Pons (tissue), 1 donor: ENCODE data around the gene CEP83.
"Not testable (repeated sequence)": the region's sequence is repeated elsewhere in the genome, so short reads cannot be mapped to it uniquely, and the experiment has no call there.

Source experiments
- DNase-seq: peaks from one replicate; pipeline ENCODE4 v3.0.0-alpha.2; 2016; ENCODE audit warnings: low spot score

CEP83 gene

GRCh38 chr12:94459728-94460615, at the start of gene CEP83:
Gene CEP83, minus strand, starts transcription at chr12:94459867. Its CDS starts 47,377 bp downstream, at chr12:94412490.
- peak; percentile 94 for DNase-seq

- no peak for DNase-seq
These were observed 49.6 kb upstream of the CEP83 start for GRCh38 chr12:94509317-94509716.

- DNase-seq = no peak
These were observed 47.8 kb upstream of the CEP83 start for GRCh38 chr12:94507455-94507854.

DNA sequence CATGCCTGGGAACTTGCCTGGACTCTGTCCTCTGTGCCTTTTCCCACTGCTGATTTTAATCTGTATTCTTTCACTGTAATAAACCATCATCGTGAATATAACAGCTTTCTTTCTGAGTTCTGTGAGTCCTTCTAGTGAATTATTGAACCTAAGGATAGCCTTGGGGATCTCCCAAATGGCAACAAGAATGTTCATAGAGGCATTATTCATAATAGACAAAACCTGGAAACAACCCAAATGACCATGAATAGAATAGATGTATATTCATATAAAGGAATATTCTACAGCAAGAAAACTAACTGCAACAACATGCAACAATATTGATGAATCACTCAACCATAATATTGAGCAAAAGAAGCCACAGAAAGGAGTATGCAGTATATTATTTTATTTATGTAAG, 44.7 kb upstream of the CEP83 start:
- DNase-seq = no peak

- no peak for DNase-seq
These were observed 44.0 kb upstream of the CEP83 start for GRCh38 chr12:94503619-94504018.

GRCh38 chr12:94500831-94501567, 41.3 kb upstream of the CEP83 start:
- no peak for DNase-seq

DNA sequence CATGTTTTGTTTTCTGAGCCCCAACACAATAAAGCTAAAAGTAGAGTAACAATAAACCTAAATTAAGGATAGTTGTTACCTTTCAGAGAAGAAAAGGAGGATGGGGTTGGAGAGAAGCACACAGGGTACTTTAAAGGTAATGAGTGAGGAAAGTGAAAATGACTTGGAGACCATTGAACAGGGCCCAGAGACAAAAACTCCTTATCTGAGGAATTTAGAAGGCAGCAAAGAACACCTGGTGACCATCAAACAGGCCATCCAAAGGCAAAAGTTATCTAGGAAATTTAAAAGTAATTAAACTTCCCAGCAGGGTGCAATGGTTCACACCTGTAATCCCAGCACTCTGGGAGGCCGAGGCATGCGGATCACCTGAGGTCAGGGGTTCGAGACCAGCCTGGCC, 39.0 kb upstream of the CEP83 start:
- DNase-seq = no peak

- no peak for DNase-seq
These were observed 38.4 kb upstream of the CEP83 start for GRCh38 chr12:94498073-94498472.

GRCh38 chr12:94495445-94496115, 35.9 kb upstream of the CEP83 start:
- no peak for DNase-seq

GRCh38 chr12:94491489-94491888, 31.8 kb upstream of the CEP83 start:
- DNase-seq = no peak

DNA sequence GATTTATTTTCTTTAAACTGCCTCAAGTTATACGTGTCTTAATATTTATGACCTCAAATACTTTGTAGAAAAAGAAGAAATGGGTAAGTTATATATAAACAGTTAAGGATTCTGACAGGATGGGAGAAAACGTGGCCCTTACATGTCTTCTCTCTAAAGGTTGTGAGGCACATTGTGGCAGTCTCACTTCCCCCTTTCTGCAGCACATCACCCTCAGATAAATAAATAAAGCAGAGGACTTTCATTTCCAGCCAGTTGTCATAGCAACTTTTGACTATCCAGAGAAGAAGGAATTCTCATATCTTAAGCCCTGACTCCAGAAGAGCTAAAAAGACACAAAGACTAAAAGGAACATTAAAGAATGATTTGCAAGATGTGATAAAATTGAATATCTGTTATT, 28.8 kb upstream of the CEP83 start:
- DNase-seq = peak; percentile 37

GRCh38 chr12:94481734-94482133, 22.1 kb upstream of the CEP83 start:
- no peak for DNase-seq

DNA sequence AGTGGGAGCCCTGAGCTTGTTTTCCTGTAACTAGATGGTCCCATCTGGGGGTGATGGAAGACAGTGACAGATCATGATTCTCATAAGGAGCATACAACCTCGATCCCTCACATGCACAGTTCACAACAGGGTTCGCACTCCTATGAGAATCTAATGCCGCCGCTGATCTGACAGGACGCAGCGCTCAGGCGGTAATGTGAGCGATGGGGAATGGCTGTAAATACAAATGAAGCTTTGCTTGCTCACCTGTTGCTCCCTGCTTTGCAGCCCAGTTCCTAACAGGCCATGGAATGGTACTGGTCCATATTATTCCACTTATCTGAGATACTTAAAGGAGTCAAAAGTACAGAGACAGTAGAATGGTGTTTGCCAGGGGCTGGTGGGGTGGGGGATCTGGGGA, 9.9 kb upstream of the CEP83 start:
- DNase-seq = no peak

- DNase-seq = peak; percentile 37
These were observed 921 bp upstream of the CEP83 start for GRCh38 chr12:94460616-94460959.

DNA sequence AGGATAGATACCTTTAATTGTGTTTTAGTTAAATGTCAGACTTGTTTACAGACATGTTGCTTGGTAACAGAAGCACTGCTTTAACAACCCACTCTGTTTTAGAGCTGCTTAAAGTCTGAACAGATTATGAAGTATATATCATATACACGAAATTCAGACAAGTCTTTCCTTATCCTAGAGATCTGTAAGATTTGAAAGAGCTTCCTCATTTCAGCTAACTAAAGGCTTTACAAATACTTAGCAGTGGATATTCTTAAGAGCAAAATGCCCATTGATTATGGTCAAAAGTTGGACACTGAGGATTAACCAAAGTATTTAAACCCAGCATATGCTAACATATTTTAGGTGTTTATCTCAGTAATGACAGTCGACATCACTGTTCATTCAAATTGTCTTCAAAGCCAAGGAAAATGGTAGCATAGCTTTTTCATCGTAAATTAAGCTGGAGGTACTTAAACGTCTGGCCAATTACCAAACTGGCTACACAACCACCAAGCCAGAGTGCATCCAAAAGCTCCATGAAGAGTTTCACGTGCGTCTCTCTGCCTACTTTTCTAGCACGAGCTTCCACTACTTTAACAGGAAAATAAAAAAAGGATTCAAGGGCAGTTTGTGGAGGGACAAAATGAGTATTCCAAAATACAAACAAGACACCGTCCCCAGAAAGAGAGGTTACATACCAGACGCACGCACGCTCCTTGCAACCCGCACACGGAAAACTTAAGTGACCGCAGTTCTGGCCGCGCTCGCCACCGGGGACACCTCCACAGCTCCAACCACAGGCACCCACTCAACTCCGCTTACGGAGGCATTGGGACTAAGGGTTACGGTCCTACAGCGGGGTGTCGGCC, 565 bp downstream of the CEP83 start:
- DNase-seq = peak; percentile 22

GRCh38 chr12:94457311-94457710, 2.4 kb downstream of the CEP83 start:
- no peak for DNase-seq

GRCh38 chr12:94454318-94454717, 5.3 kb downstream of the CEP83 start:
- DNase-seq = not testable (repeated sequence)

- no peak for DNase-seq
These were observed 14.0 kb downstream of the CEP83 start for GRCh38 chr12:94445662-94446061.

DNA sequence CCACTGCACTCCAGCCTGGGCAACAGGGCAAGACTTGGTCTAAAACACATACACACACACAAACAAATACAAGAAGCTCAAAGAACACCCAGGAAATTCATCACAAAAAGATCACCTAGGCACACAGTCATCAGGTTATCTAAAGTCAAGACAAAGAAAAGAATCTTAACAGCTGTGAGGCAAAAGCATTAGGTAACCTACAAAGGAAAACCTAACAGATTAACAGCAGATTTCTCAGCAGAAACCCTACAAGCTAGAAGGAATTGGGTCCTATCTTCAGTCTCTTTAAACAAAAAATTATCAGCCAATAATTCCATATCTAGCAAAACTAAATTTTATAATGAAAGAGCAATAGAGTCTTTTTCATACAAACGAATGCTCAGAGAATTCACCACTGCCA, 22.4 kb downstream of the CEP83 start:
- DNase-seq = no peak

GRCh38 chr12:94435511-94435927, 24.1 kb downstream of the CEP83 start:
- DNase-seq = peak; percentile 31

DNA sequence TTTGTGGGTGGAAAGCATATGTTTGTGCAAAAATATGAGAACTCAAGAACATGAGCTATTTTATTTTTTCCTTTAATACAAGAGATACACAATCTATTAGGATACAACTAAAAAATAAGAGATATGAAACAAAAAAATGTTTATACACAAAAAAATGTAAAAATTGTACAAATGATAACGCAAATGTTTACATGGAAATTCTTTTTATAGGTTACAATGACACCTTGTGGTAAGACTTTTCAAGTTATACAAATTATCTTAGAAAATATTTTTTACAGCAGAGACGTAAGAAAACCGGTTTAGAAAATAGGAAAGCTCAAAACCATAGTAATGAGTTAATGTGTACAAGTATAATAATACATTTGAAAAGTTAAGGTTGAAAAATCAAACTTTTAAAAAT, 25.5 kb downstream of the CEP83 start:
- DNase-seq = no peak

DNA sequence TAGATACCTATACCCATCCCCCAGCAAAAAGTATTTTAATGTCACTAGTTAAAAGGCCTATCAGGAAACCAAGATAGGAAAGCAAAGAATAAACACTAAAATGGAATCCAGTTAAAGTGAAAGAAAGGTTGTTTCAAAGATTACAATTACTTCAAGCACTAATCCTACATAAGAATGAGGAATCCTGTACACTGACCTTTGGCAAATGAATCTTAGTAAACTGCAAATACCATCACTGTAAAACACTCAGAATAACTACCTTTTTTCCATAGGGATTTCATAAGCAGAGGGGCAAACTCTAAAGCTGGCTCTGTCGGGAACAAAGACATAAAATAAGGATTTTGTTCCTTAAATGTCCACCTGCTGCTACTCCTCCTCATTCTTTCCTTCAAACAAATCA, 25.9 kb downstream of the CEP83 start:
- no peak for DNase-seq
